Measurements from ENCODE around the gene SEPTIN5.

SEPTIN5 gene

GRCh38 chr22:19713245-19713644, 1.1 kb upstream of the SEPTIN5 start:
- no peak for DNase-seq (ENCODE audit: low read depth, low spot score)
- H3K4me3 ChIP-seq (ENCODE audit: low read depth, low read length): no peak overlapping the region
- in situ Hi-C loops (cut with HindIII; ENCODE audit: low sequenced_read_pairs): no loop called here
- TF ChIP-seq CTCF (IDR thresholded peaks at IDR 0.05; ENCODE audit: low read depth, low read length): no peak

- no peak for TF ChIP-seq CTCF (IDR thresholded peaks at IDR 0.05; ENCODE audit: low read depth, low read length)
- H3K4me3 ChIP-seq (ENCODE audit: low read depth, low read length): peak overlapping the region; percentile 30
- no peak for DNase-seq (ENCODE audit: low read depth, low spot score)
- in situ Hi-C loops (cut with HindIII; ENCODE audit: low sequenced_read_pairs): no loop called here
These were observed 522 bp upstream of the SEPTIN5 start for GRCh38 chr22:19713650-19714311.

- no peak for TF ChIP-seq CTCF (IDR thresholded peaks at IDR 0.05; ENCODE audit: low read depth, low read length)
- peak overlapping the region; percentile 46 for H3K4me3 ChIP-seq (ENCODE audit: low read depth, low read length)
- no peak for DNase-seq (ENCODE audit: low read depth, low spot score)
- in situ Hi-C loops (cut with HindIII; ENCODE audit: low sequenced_read_pairs): no loop called here
These were observed 1.1 kb downstream of the SEPTIN5 start for GRCh38 chr22:19715188-19715930.

GRCh38 chr22:19716041-19716828, 1.9 kb downstream of the SEPTIN5 start:
- no peak for TF ChIP-seq CTCF (IDR thresholded peaks at IDR 0.05; ENCODE audit: low read depth, low read length)
- in situ Hi-C loops (cut with HindIII; ENCODE audit: low sequenced_read_pairs): no loop called here
- no peak overlapping the region for H3K4me3 ChIP-seq (ENCODE audit: low read depth, low read length)
- DNase-seq (ENCODE audit: low read depth, low spot score): no peak

GRCh38 chr22:19716829-19717105, 2.5 kb downstream of the SEPTIN5 start:
- no peak overlapping the region for H3K4me3 ChIP-seq (ENCODE audit: low read depth, low read length)
- DNase-seq (ENCODE audit: low read depth, low spot score): no peak
- in situ Hi-C loops (cut with HindIII; ENCODE audit: low sequenced_read_pairs): no loop called here
- no peak for TF ChIP-seq CTCF (IDR thresholded peaks at IDR 0.05; ENCODE audit: low read depth, low read length)

- in situ Hi-C loops (cut with HindIII; ENCODE audit: low sequenced_read_pairs): no loop called here
- H3K4me3 ChIP-seq (ENCODE audit: low read depth, low read length): no peak overlapping the region
- TF ChIP-seq CTCF (IDR thresholded peaks at IDR 0.05; ENCODE audit: low read depth, low read length): no peak
- no peak for DNase-seq (ENCODE audit: low read depth, low spot score)
These were observed 2.9 kb downstream of the SEPTIN5 start for GRCh38 chr22:19717181-19717580.
